Vagina (tissue), 2 donors: ENCODE results near the gene TPSB2.

Source experiments
- CTCF ChIP-seq, 3 experiments: fragments of 450-650 bp in 2 of 3; fragments of 200-600 bp in 1 of 3; sonication (generic) in 1 of 3; IDR thresholded peaks; one replicate each; pipeline ENCODE4 v1.5.1; 2017 to 2019; ENCODE audit warnings: antibody characterized with exemption in 3 of 3, mild to moderate bottlenecking in 2 of 3, moderate library complexity in 2 of 3
- POLR2A ChIP-seq, 2 donors: fragments of 450-650 bp; IDR thresholded peaks; one replicate each; pipeline ENCODE4 v1.6.1; 2017; ENCODE audit warnings: antibody characterized with exemption in 2 of 2, mild to moderate bottlenecking in 2 of 2, moderate library complexity in 2 of 2
- POLR2AphosphoS5 ChIP-seq, 2 donors: sonication (generic); formaldehyde crosslinking; IDR thresholded peaks; one replicate each; pipeline ENCODE4 v1.9.0; 2017; ENCODE audit warnings: antibody characterized with exemption in 2 of 2, mild to moderate bottlenecking in 2 of 2, low read depth in 1 of 2; ENCODE audit not compliant: insufficient read depth in 1 of 2

GRCh38 chr16:1262210-1262845, 32.3 kb upstream of the TPSB2 start:
- no peak for TF ChIP-seq CTCF (IDR thresholded peaks at IDR 0.05)
- TF ChIP-seq POLR2AphosphoS5 (IDR thresholded peaks at IDR 0.05; ENCODE audit: insufficient read depth in 1 of 2, low read depth in 1 of 2), result no peak
- no peak for TF ChIP-seq POLR2A (IDR thresholded peaks at IDR 0.05)
